NB4 (cell line): ENCODE measurements around the gene SMPD3.

ENCODE experiments used
- MYC ChIP-seq: IDR thresholded peaks from 2 replicates; pipeline ENCODE4 v1.6.1; 2011; ENCODE audit warnings: low read depth, low read length
- POLR2A ChIP-seq: IDR thresholded peaks from 2 replicates; pipeline ENCODE4 v1.6.1; 2011; ENCODE audit warnings: mild to moderate bottlenecking; ENCODE audit not compliant: insufficient read length; ENCODE audit errors: extremely low read depth
- TF ChIP-seq, protein P1 (sequence below): IDR thresholded peaks from one replicate; pipeline ENCODE4 v1.5.1; 2012; ENCODE audit warnings: low read depth, low read length
- TF ChIP-seq, protein P2 (sequence below): IDR thresholded peaks from 2 replicates; pipeline ENCODE4 v1.6.1; 2011; ENCODE audit warnings: low read depth, low read length

DNA sequence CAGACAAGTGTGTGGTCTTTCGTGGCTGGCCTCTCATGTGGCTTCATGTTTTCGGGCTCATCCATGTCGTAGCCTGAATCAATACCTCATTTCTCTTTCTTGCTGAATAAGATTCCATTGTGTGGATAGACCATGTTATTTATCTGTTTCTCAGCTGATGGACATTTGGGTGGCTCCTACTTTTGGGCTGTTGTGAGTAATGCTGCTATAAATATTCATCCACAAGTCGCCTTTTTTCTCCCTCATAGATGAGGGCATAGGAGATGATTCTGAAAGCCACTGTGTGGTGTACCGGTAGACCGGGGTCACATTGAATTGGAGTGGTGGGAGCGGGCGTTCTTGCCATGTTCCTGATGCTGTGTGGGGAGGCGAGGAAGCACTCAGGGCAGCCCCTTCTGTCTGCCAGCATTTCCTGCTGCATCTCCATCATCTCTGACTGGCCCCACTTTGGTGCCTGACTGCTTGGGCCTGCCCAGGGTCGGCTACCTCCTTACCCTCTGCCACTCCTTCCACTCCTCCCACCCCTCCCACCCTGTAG is 97.4 kb downstream of the SMPD3 start:
- TF ChIP-seq, protein P1, sequence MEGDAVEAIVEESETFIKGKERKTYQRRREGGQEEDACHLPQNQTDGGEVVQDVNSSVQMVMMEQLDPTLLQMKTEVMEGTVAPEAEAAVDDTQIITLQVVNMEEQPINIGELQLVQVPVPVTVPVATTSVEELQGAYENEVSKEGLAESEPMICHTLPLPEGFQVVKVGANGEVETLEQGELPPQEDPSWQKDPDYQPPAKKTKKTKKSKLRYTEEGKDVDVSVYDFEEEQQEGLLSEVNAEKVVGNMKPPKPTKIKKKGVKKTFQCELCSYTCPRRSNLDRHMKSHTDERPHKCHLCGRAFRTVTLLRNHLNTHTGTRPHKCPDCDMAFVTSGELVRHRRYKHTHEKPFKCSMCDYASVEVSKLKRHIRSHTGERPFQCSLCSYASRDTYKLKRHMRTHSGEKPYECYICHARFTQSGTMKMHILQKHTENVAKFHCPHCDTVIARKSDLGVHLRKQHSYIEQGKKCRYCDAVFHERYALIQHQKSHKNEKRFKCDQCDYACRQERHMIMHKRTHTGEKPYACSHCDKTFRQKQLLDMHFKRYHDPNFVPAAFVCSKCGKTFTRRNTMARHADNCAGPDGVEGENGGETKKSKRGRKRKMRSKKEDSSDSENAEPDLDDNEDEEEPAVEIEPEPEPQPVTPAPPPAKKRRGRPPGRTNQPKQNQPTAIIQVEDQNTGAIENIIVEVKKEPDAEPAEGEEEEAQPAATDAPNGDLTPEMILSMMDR = no peak
- TF ChIP-seq, protein P2, sequence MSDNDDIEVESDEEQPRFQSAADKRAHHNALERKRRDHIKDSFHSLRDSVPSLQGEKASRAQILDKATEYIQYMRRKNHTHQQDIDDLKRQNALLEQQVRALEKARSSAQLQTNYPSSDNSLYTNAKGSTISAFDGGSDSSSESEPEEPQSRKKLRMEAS = no peak
- TF ChIP-seq POLR2A = no peak
- no peak for TF ChIP-seq MYC
